GM12873 (cell line): Measurements from ENCODE around the gene GTF2F2.

ENCODE experiments used
- CTCF ChIP-seq: IDR thresholded peaks from 2 replicates; pipeline ENCODE4 v1.5.1; 2012; ENCODE audit warnings: low read depth, mild to moderate bottlenecking, moderate library complexity, low read length, control low read depth; ENCODE audit not compliant: insufficient read depth; ENCODE audit errors: missing control alignments

GTF2F2 gene

GRCh38 chr13:45107539-45107938 lies 12.8 kb upstream of the GTF2F2 start:
- no peak for TF ChIP-seq CTCF

GRCh38 chr13:45108716-45109101 lies 11.6 kb upstream of the GTF2F2 start:
- no peak for TF ChIP-seq CTCF

GRCh38 chr13:45109102-45109720 lies 11.1 kb upstream of the GTF2F2 start:
- no peak for TF ChIP-seq CTCF

GRCh38 chr13:45113233-45114224 lies 6.8 kb upstream of the GTF2F2 start:
- no peak for TF ChIP-seq CTCF

- no peak for TF ChIP-seq CTCF
These were observed 780 bp upstream of the GTF2F2 start for GRCh38 chr13:45119469-45119990.

- TF ChIP-seq CTCF = peak; percentile 21
These were observed 889 bp downstream of the GTF2F2 start for GRCh38 chr13:45120967-45121831.
